Trophoblast cell (in vitro differentiated cells and primary cell): Measurements from ENCODE around the gene PTGFRN.

Source experiments
- DNase-seq, 2 donors: peaks; one replicate each; pipeline ENCODE4 v3.0.0-alpha.2; 2016
- H2AFZ ChIP-seq: 2 replicates; pipeline ENCODE4 v1.6.1; 2013; ENCODE audit warnings: low read length, moderate library complexity, mild to moderate bottlenecking; ENCODE audit not compliant: insufficient read depth, poor library complexity
- H2AK5ac ChIP-seq: 2 replicates; pipeline ENCODE4 v1.6.1; 2013; ENCODE audit warnings: mild to moderate bottlenecking, low read length
- H2BK120ac ChIP-seq: 2 replicates; pipeline ENCODE4 v1.6.1; 2013; ENCODE audit warnings: low read length, mild to moderate bottlenecking, moderate library complexity; ENCODE audit not compliant: insufficient read depth, poor library complexity
- H2BK12ac ChIP-seq: 2 replicates; pipeline ENCODE4 v1.6.1; 2013; ENCODE audit warnings: mild to moderate bottlenecking, low read length, moderate library complexity
- H2BK5ac ChIP-seq: 2 replicates; pipeline ENCODE4 v1.6.1; 2013; ENCODE audit warnings: low read length, low read depth, moderate library complexity, mild to moderate bottlenecking; ENCODE audit not compliant: poor library complexity
- H3K14ac ChIP-seq: 2 replicates; pipeline ENCODE4 v1.6.1; 2013; ENCODE audit warnings: mild to moderate bottlenecking, low read length
- H3K18ac ChIP-seq: 2 replicates; pipeline ENCODE4 v1.6.1; 2013; ENCODE audit warnings: mild to moderate bottlenecking, low read length
- H3K23ac ChIP-seq: 2 replicates; pipeline ENCODE4 v1.6.1; 2013; ENCODE audit warnings: low read length
- H3K27ac ChIP-seq: 2 replicates; pipeline ENCODE4 v1.5.1; 2013; ENCODE audit warnings: low read depth, mild to moderate bottlenecking, inconsistent platforms, low read length, moderate library complexity
- H3K27me3 ChIP-seq: 2 replicates; pipeline ENCODE4 v1.6.1; 2013; ENCODE audit warnings: inconsistent platforms, mild to moderate bottlenecking, low read length, moderate library complexity; ENCODE audit not compliant: insufficient read depth
- H3K36me3 ChIP-seq, 2 experiments: 1 replicate in 1 of 2; 2 replicates in 1 of 2; pipeline ENCODE4 v1.6.1; 2013; ENCODE audit warnings: low read length in 2 of 2, mild to moderate bottlenecking in 2 of 2, moderate library complexity in 1 of 2; ENCODE audit not compliant: insufficient read depth in 2 of 2, control insufficient read depth in 1 of 2
- H3K4ac ChIP-seq: 2 replicates; pipeline ENCODE4 v1.6.1; 2013; ENCODE audit warnings: low read depth, mild to moderate bottlenecking, low read length, moderate library complexity
- H3K4me1 ChIP-seq, 2 experiments: 1 replicate in 1 of 2; 2 replicates in 1 of 2; pipeline ENCODE4 v1.6.1; 2013; ENCODE audit warnings: low read length in 2 of 2, mild to moderate bottlenecking in 2 of 2, moderate library complexity in 1 of 2; ENCODE audit not compliant: insufficient read depth in 2 of 2, control insufficient read depth in 1 of 2
- H3K4me2 ChIP-seq: 2 replicates; pipeline ENCODE4 v1.6.1; 2013; ENCODE audit warnings: inconsistent platforms, mild to moderate bottlenecking, low read length, moderate library complexity
- H3K4me3 ChIP-seq: 2 replicates; pipeline ENCODE4 v1.5.1; 2013; ENCODE audit warnings: mild to moderate bottlenecking, low read depth, low read length, inconsistent platforms
- H3K79me1 ChIP-seq: one replicate; pipeline ENCODE4 v1.6.1; 2013; ENCODE audit warnings: low read length
- H3K79me2 ChIP-seq: 2 replicates; pipeline ENCODE4 v1.6.1; 2013; ENCODE audit warnings: low read length, mild to moderate bottlenecking; ENCODE audit not compliant: control insufficient read depth, insufficient read depth, poor library complexity
- H3K9ac ChIP-seq: 2 replicates; pipeline ENCODE4 v1.6.1; 2013; ENCODE audit warnings: mild to moderate bottlenecking, low read length
- H3K9me3 ChIP-seq: 2 replicates; pipeline ENCODE4 v1.6.1; 2013; ENCODE audit warnings: low read depth, mild to moderate bottlenecking, control low read depth, inconsistent platforms, low read length; ENCODE audit not compliant: insufficient read depth
- H4K12ac ChIP-seq: 2 replicates; pipeline ENCODE4 v1.6.1; 2013; ENCODE audit warnings: low read depth, mild to moderate bottlenecking, low read length, moderate library complexity
- H4K8ac ChIP-seq: 2 replicates; pipeline ENCODE4 v1.6.1; 2013; ENCODE audit warnings: low read depth, mild to moderate bottlenecking, low read length, moderate library complexity
- H4K91ac ChIP-seq: one replicate; pipeline ENCODE4 v1.6.1; 2013; ENCODE audit warnings: low read depth, mild to moderate bottlenecking, low read length, moderate library complexity
- WGBS: extraction: QIAGEN DNeasy Blood & Tissue Kit; methylation state at CpG from one replicate; pipeline ENCODE4 v1.1.7; 2013; ENCODE audit warnings: missing lambda C conversion rate; ENCODE audit not compliant: insufficient read length, insufficient coverage; ENCODE audit errors: extremely low coverage; 5-methylcytosine and 5-hydroxymethylcytosine counted together

PTGFRN gene

DNA sequence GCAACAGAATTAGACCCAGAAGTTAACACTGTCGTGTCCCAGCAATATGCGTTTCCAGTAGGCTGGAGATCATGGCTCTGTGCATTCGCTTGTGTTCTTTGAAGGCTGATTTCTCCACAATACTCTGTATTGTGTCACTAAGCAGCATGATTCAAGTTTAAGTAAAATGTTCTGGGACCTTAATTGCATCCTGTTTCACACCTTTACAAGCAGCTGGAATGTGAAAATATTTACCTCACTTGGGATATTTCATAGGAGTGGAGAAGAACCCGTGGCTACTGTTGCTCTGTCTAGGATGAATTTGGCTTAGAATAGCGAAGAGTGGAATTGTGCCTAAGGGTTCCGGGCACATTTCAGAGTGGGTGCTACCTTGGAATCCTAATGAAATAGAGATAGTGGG, 6.3 kb downstream of the PTGFRN start:
- Histone ChIP-seq H2AK5ac (no peak overlapping the region), H3K4me1 (peaks cover 15 to 25% of the 10 kb centered on the region in 2 experiments), H3K4ac (no peak overlapping the region), H3K18ac (no peak overlapping the region), H3K9me3 (no peaks in the 10 kb centered on the region), H2BK5ac (no peak overlapping the region), H3K9ac (no peak overlapping the region), H4K12ac (no peak overlapping the region), H3K79me2 (peaks cover under 1% of the 10 kb centered on the region), H3K27me3 (no peaks in the 10 kb centered on the region), H3K27ac (no peak overlapping the region), H3K14ac (no peak overlapping the region), H3K36me3 (no peaks in the 10 kb centered on the region), H4K91ac (no peak overlapping the region), H2AFZ (no peak overlapping the region), H2BK12ac (no peak overlapping the region), H4K8ac (no peak overlapping the region), H3K4me2 (no peak overlapping the region), H3K23ac (no peak overlapping the region), H3K79me1 (peaks cover under 1% of the 10 kb centered on the region), H2BK120ac (no peak overlapping the region), H3K4me3 (no peak overlapping the region)
- no peak for DNase-seq
- no CpG with 5 or more reads among the region's 6 CpGs for WGBS

DNA sequence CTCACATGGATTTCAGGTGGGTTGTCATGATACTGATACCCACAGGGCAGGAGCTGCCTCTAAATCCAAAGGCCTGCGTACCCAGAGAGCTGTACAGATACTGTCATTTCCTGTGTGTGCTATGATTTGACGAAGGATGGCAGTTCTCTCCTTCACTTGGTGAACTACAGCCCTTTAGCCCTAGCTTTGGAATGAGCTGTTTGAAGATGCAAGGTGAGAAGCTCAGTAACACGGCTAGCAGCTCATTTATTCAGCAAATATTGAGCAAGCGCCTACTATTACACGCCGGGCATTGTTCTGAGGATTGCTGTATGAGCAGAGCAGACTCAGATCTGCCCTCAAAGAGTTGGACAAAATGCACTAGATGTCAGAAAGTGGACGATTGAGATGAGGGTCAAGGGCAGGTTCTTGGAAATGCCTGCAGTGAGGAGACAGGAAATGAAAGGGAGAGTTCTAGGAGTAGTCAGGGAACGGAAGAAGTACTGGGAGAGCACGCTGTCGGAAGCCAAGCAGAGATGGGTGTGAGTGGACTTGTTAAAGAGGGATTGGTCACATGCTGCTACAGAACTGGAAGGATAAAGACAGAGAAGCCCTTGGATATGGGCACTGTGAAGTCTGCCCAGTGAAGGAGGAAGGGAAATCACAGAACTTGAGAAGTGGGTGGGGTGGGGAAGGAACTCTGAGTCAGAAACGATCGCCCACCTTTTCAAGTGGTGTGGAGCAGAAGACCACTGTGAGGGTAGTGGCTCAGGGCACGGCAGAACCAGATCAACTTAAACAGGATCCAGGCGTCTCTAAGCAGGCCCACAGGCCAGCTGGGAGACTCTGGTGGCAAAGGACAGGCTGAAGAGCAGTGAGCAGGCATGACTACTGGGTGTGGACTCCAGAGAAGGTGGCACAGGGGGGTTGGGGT, 7.1 kb downstream of the PTGFRN start:
- Histone ChIP-seq H3K36me3 (no peaks in the 10 kb centered on the region), H2AK5ac (no peak overlapping the region), H2BK12ac (no peak overlapping the region), H3K9me3 (no peaks in the 10 kb centered on the region), H4K12ac (no peak overlapping the region), H4K91ac (no peak overlapping the region), H2BK120ac (no peak overlapping the region), H3K4me1 (peaks cover 7 to 17% of the 10 kb centered on the region in 2 experiments), H3K79me1 (no peaks in the 10 kb centered on the region), H4K8ac (no peak overlapping the region), H3K4me3 (no peak overlapping the region), H3K4me2 (no peak overlapping the region), H2BK5ac (no peak overlapping the region), H3K27ac (no peak overlapping the region), H3K79me2 (no peaks in the 10 kb centered on the region), H3K14ac (no peak overlapping the region), H3K27me3 (no peaks in the 10 kb centered on the region), H3K9ac (no peak overlapping the region), H2AFZ (no peak overlapping the region), H3K18ac (no peak overlapping the region), H3K23ac (no peak overlapping the region), H3K4ac (no peak overlapping the region)
- DNase-seq = no peak
- no CpG with 5 or more reads among the region's 14 CpGs for WGBS

DNA sequence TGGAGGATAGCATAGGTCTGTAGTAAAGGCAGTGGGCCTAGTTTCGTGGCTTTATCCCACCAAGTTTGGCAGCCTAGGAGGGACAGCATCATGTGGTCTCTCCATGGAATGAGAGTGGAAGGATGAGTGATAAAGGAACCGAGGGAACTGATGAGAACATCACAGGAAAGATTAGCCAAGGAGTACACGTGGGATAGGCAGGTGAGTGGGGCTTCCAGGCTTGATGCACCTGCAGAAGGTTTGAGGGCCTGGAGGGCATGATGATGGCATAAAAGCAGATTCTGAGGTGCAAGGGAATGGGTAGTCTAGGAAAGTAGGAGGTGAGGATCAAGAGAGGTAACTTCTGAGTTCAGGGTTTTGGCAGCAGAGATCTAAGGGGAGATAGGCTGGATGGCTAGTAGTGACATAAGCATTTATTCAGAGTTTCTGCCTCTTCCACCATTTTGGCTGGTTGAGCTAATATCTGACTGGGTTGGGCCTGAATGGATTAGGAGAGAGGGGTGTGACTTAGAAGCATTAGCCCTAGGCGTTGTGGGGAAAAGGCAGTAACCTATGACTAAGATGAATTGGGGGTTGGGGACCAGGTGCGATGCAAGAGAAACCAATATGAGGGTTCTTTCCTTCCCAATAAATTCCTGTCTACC, 9.1 kb downstream of the PTGFRN start:
- H2BK120ac ChIP-seq = no peak overlapping the region
- no peak overlapping the region for H4K8ac ChIP-seq
- no peak overlapping the region for H3K27ac ChIP-seq
- H3K79me1 ChIP-seq = no peaks in the 10 kb centered on the region
- no peak overlapping the region for H4K91ac ChIP-seq
- peaks cover 0 to 3% of the 10 kb centered on the region in 2 experiments for H3K36me3 ChIP-seq
- H4K12ac ChIP-seq = no peak overlapping the region
- H2BK5ac ChIP-seq = no peak overlapping the region
- no peak overlapping the region for H3K4me2 ChIP-seq
- H2AFZ ChIP-seq = no peak overlapping the region
- no peak overlapping the region for H3K23ac ChIP-seq
- no peak overlapping the region for H3K9ac ChIP-seq
- H3K4me3 ChIP-seq = no peak overlapping the region
- no peak overlapping the region for H2AK5ac ChIP-seq
- H3K9me3 ChIP-seq = no peaks in the 10 kb centered on the region
- H2BK12ac ChIP-seq = no peak overlapping the region
- no peak overlapping the region for H3K14ac ChIP-seq
- WGBS = no CpG with 5 or more reads among the region's 5 CpGs
- H3K18ac ChIP-seq = no peak overlapping the region
- DNase-seq = no peak
- peaks cover 0 to 7% of the 10 kb centered on the region in 2 experiments for H3K4me1 ChIP-seq
- no peak overlapping the region for H3K4ac ChIP-seq
- no peaks in the 10 kb centered on the region for H3K79me2 ChIP-seq
- no peaks in the 10 kb centered on the region for H3K27me3 ChIP-seq

DNA sequence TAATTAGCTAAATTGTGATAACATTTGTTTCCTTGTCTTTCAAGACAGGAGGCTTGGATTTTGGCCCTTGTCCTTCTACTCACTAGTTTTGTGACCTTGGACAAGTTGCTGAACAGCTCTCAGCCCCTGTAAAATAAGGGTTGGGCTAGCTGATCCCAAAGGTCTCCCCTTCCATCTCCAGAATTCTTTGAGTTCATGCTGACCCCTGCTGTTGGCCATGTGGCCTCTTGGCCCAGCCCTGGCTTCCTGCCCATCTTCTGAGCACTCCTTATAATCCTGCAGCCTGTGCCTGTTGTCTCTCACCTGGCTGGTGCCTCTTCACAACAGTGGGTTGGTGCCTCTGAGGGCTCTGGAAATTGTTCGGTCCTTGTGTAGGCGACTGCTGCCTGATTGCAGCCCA, 10.1 kb downstream of the PTGFRN start:
- Histone ChIP-seq H2BK120ac (no peak overlapping the region), H3K14ac (no peak overlapping the region), H3K4ac (no peak overlapping the region), H3K4me2 (no peak overlapping the region), H3K18ac (no peak overlapping the region), H4K12ac (no peak overlapping the region), H3K27me3 (no peaks in the 10 kb centered on the region), H2BK5ac (no peak overlapping the region), H3K27ac (no peak overlapping the region), H3K4me1 (peaks cover 0 to 7% of the 10 kb centered on the region in 2 experiments), H4K8ac (no peak overlapping the region), H2AK5ac (no peak overlapping the region), H3K9me3 (no peaks in the 10 kb centered on the region), H3K79me1 (no peaks in the 10 kb centered on the region), H3K9ac (no peak overlapping the region), H3K4me3 (no peak overlapping the region), H4K91ac (no peak overlapping the region), H3K36me3 (peaks cover 0 to 3% of the 10 kb centered on the region in 2 experiments), H3K23ac (no peak overlapping the region), H3K79me2 (no peaks in the 10 kb centered on the region), H2BK12ac (no peak overlapping the region), H2AFZ (no peak overlapping the region)
- no peak for DNase-seq
- no CpG with 5 or more reads among the region's 2 CpGs for WGBS
